ENCODE results near the gene SMPD4.
"Not testable (repeated sequence)": the region's sequence is repeated elsewhere in the genome, so short reads cannot be mapped to it uniquely, and the experiment has no call there.

DNA sequence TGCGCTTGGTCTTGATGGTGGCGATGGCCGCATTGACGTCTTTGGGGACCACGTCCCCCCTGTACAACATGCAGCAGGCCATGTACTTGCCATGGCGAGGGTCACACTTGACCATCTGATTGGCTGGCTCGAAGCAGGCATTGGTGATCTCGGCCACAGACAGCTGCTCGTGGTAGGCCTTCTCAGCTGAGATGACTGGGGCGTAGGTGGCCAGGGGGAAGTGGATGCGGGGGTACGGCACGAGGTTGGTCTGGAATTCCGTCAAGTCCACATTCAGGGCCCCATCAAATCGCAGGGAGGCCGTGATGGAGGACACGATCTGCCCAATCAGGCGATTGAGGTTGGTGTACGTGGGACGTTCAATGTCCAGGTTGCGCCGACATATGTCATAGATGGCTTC lies 12.4 kb upstream of the SMPD4 start:
- TF ChIP-seq, protein P1, sequence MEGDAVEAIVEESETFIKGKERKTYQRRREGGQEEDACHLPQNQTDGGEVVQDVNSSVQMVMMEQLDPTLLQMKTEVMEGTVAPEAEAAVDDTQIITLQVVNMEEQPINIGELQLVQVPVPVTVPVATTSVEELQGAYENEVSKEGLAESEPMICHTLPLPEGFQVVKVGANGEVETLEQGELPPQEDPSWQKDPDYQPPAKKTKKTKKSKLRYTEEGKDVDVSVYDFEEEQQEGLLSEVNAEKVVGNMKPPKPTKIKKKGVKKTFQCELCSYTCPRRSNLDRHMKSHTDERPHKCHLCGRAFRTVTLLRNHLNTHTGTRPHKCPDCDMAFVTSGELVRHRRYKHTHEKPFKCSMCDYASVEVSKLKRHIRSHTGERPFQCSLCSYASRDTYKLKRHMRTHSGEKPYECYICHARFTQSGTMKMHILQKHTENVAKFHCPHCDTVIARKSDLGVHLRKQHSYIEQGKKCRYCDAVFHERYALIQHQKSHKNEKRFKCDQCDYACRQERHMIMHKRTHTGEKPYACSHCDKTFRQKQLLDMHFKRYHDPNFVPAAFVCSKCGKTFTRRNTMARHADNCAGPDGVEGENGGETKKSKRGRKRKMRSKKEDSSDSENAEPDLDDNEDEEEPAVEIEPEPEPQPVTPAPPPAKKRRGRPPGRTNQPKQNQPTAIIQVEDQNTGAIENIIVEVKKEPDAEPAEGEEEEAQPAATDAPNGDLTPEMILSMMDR (IDR thresholded peaks at IDR 0.05; ENCODE audit: low read depth, low read length) = not testable (repeated sequence)
- TF ChIP-seq EZH2phosphoT487 (IDR thresholded peaks at IDR 0.05; ENCODE audit: low read depth) = not testable (repeated sequence)
